GM12878 (cell line): ENCODE results near the gene NOC2L. TPM values are rescaled to one million over a fixed set of nuclear protein-coding genes. Genes with fewer than 3 reads are reported as not detected.

Experiments used
- ATAC-seq: fragments of 200-7000 bp; cut with Tn5 transposase; 3 replicates; pipeline ENCODE4 v1.9.1; 2020; ENCODE audit warnings: mild to moderate bottlenecking, moderate library complexity
- BruUV-seq: library from RNA; stranded (reverse); fragments of 400-500 nt; replicated peaks from 2 replicates; lab custom pipeline; 2021; lab: Mats Ljungman, UMichigan
- CTCF ChIA-PET: fragments of 300-600 bp; sonication (Branson Sonifier 250); formaldehyde crosslinking; extraction: SDS; loops from one replicate; lab custom pipeline; 2021; ENCODE audit warnings: inconsistent platforms; lab: Yijun Ruan, JAX
- POLR2A ChIA-PET: fragments of 350-600 bp; formaldehyde crosslinking; extraction: SDS; loops from one replicate; lab custom pipeline; 2021; ENCODE audit warnings: inconsistent platforms; lab: Charles Lee
- RAD21 ChIA-PET: fragments of 300-600 bp; sonication (Branson Sonifier 250); formaldehyde crosslinking; loops from one replicate; lab custom pipeline; 2023; ENCODE audit warnings: antibody characterized with exemption; ENCODE audit not compliant: unreplicated experiment; lab: Charles Lee
- SMC1A ChIA-PET: fragments of 300-600 bp; sonication (Branson Sonifier 250); formaldehyde crosslinking; loops from one replicate; lab custom pipeline; 2023; ENCODE audit not compliant: unreplicated experiment, uncharacterized antibody; lab: Charles Lee
- DNase-seq: peaks from one replicate; pipeline ENCODE4 v3.0.0-alpha.2; 2011; ENCODE audit warnings: low read depth, low spot score
- FAIRE-seq: peaks from 3 replicates; lab custom pipeline; 2011; peaks lifted over from hg19 to GRCh38; lab: Jason Lieb, UNC
- H2AFZ ChIP-seq: 2 replicates; pipeline ENCODE4 v1.6.0; 2011; ENCODE audit warnings: low read depth, low read length, control low read depth; ENCODE audit not compliant: control insufficient read depth
- H3K27ac ChIP-seq: 2 replicates; pipeline ENCODE4 v1.5.1; 2011; ENCODE audit warnings: control low read depth; ENCODE audit not compliant: control insufficient read depth, insufficient read depth
- H3K27me3 ChIP-seq, 2 experiments: replicated peaks in 1 of 2; 2 replicates each; pipeline versions ENCODE4 v1.6.0 to v1.6.1; 2011; ENCODE audit warnings: low read length in 1 of 2; ENCODE audit not compliant: control insufficient read depth in 2 of 2, insufficient read depth in 2 of 2
- H3K36me3 ChIP-seq, 2 experiments: 2 replicates each; pipeline ENCODE4 v1.5.1; 2011; ENCODE audit warnings: low read length in 1 of 2; ENCODE audit not compliant: control insufficient read depth in 2 of 2, insufficient read depth in 2 of 2
- H3K4me1 ChIP-seq: 2 replicates; pipeline ENCODE4 v1.6.1; 2011; ENCODE audit warnings: mild to moderate bottlenecking, low read length, moderate library complexity, mixed read lengths; ENCODE audit not compliant: control insufficient read depth, insufficient read depth
- H3K4me2 ChIP-seq: 2 replicates; pipeline ENCODE4 v1.6.0; 2011; ENCODE audit warnings: control low read depth; ENCODE audit not compliant: control insufficient read depth, insufficient read depth
- H3K4me3 ChIP-seq: fragments of 200-600 bp; sonication (generic); 2 replicates; pipeline ENCODE4 v1.5.1; 2016
- H3K79me2 ChIP-seq: 2 replicates; pipeline ENCODE4 v1.6.0; 2011; ENCODE audit warnings: low read length; ENCODE audit not compliant: control insufficient read depth, insufficient read depth
- H3K9ac ChIP-seq: 2 replicates; pipeline ENCODE4 v1.8.0; 2011; ENCODE audit warnings: low read length, control low read depth, mixed read lengths; ENCODE audit not compliant: control insufficient read depth, insufficient read depth
- H3K9me3 ChIP-seq: replicated peaks from 3 replicates; pipeline ENCODE4 v1.5.1; 2011; ENCODE audit warnings: mild to moderate bottlenecking, low read length; ENCODE audit not compliant: control insufficient read depth, insufficient read depth
- H4K20me1 ChIP-seq: 2 replicates; pipeline ENCODE4 v1.6.0; 2011; ENCODE audit not compliant: control insufficient read depth, insufficient read depth
- CHD2 ChIP-seq: IDR thresholded peaks from 2 replicates; pipeline ENCODE4 v1.6.1; 2011; ENCODE audit warnings: low read depth, low read length, improper control_type of control experiment, borderline replicate concordance
- CUX1 ChIP-seq: IDR thresholded peaks from 2 replicates; pipeline ENCODE4 v1.6.1; 2012; ENCODE audit warnings: improper control_type of control experiment, low read depth, low read length; ENCODE audit not compliant: insufficient replicate concordance
- ELK1 ChIP-seq: IDR thresholded peaks from 2 replicates; pipeline ENCODE4 v1.6.1; 2012; ENCODE audit warnings: low read depth, low read length, improper control_type of control experiment
- FOS ChIP-seq: IDR thresholded peaks from 3 replicates; pipeline ENCODE4 v1.6.1; 2011; ENCODE audit warnings: borderline replicate concordance; ENCODE audit not compliant: insufficient read length; ENCODE audit errors: extremely low read depth
- JUNB ChIP-seq: IDR thresholded peaks from 2 replicates; pipeline ENCODE4 v1.6.1; 2016; ENCODE audit warnings: antibody characterized with exemption, mild to moderate bottlenecking
- MEF2B ChIP-seq: fragments of 450-650 bp; IDR thresholded peaks from 2 replicates; pipeline ENCODE4 v1.6.1; 2018; ENCODE audit warnings: mild to moderate bottlenecking, moderate library complexity; ENCODE audit not compliant: partially characterized antibody, poor library complexity, severe bottlenecking
- PBX3 ChIP-seq: IDR thresholded peaks from 2 replicates; pipeline ENCODE4 v1.6.1; 2011; ENCODE audit warnings: mild to moderate bottlenecking, low read depth, low read length, moderate library complexity; ENCODE audit not compliant: insufficient replicate concordance
- RELA ChIP-seq: fragments of 450-650 bp; IDR thresholded peaks from 2 replicates; pipeline ENCODE4 v1.8.0; 2014; ENCODE audit warnings: borderline replicate concordance; ENCODE audit not compliant: partially characterized antibody
- SIN3A ChIP-seq: IDR thresholded peaks from 2 replicates; pipeline ENCODE4 v1.6.1; 2012; ENCODE audit warnings: low read depth, low read length, improper control_type of control experiment
- SMAD1 ChIP-seq: fragments of 450-650 bp; IDR thresholded peaks from 2 replicates; pipeline ENCODE4 v1.6.1; 2018; ENCODE audit warnings: mild to moderate bottlenecking, low read depth; ENCODE audit not compliant: partially characterized antibody
- SREBF2 ChIP-seq: IDR thresholded peaks from 2 replicates; pipeline ENCODE4 v1.6.1; 2012; ENCODE audit warnings: mild to moderate bottlenecking, low read length
- STAT1 ChIP-seq: fragments of 450-650 bp; conservative IDR thresholded peaks from 2 replicates; pipeline ENCODE4 v1.6.1; 2014; ENCODE audit warnings: antibody characterized with exemption, mild to moderate bottlenecking
- SUPT20H ChIP-seq: IDR thresholded peaks from 2 replicates; pipeline ENCODE4 v1.6.1; 2011; ENCODE audit warnings: low read depth, mild to moderate bottlenecking, low read length, moderate library complexity, borderline replicate concordance; ENCODE audit not compliant: control insufficient read depth
- TAF1 ChIP-seq: IDR thresholded peaks from 2 replicates; pipeline ENCODE4 v1.6.1; 2011; ENCODE audit warnings: mild to moderate bottlenecking, low read depth, low read length, borderline replicate concordance
- WGBS: methylation state at CpG from one replicate; pipeline ENCODE4 v1.1.6; 2016; ENCODE audit warnings: low lambda C conversion rate; ENCODE audit not compliant: insufficient replicate concordance, insufficient coverage; ENCODE audit errors: missing lambda C conversion rate; 5-methylcytosine and 5-hydroxymethylcytosine counted together
- in situ Hi-C: fragments of 300-500 bp; cut with MboI; formaldehyde crosslinking; loops from 9 replicates; pipeline ENCODE4 v1.14.3; 2018; ENCODE audit warnings: mixed read lengths
- intact Hi-C: fragments of 100-400 bp; cut with micrococcal nuclease; formaldehyde crosslinking; loops from one replicate; pipeline ENCODE4 v1.14.2; 2022; ENCODE audit not compliant: unreplicated experiment
- polyA plus RNA-seq, 11 experiments: library from polyadenylated mRNA; depleted of rRNA in 4 of 11; unstranded in 6 of 11; stranded (reverse) in 5 of 11; fragments of >200 nt; fragmentation: Nextera tagmentation in 4 of 11; fragmentation: Illumina TruSeq in 1 of 11; extraction: Ambion mirVana in 4 of 11; extraction: Trizol in 1 of 11; gene quantifications; 1 replicate in 1 of 11; 2 replicates in 10 of 11; pipeline versions ENCODE4 v1.2.1 to v1.2.3, GENCODE V29; 2011 to 2016; ENCODE audit warnings: inconsistent platforms in 2 of 11, missing spikeins in 2 of 11, low read depth in 1 of 11
- total RNA-seq, 4 experiments: library from RNA; depleted of rRNA in 3 of 4; stranded (reverse); fragments of >200 nt in 3 of 4; fragmentation: Illumina TruSeq in 1 of 4; extraction: Trizol in 1 of 4; gene quantifications; 2 replicates each; pipeline versions ENCODE4 v1.2.1 to v1.2.3, GENCODE V29; 2013 to 2021

Gene NOC2L
- total and polyA plus RNA-seq, 10 of the 15 experiments (the other 5 are each of a cell fraction or from before 2014, with no cell fraction given) = 1.3 to 171 (median 64.3) TPM

GRCh38 chr1:905071-905749, 53.8 kb downstream of the NOC2L start:
- no peaks in the 10 kb centered on the region for H3K36me3 ChIP-seq
- no peaks in the 10 kb centered on the region for H3K9me3 ChIP-seq
- H3K4me3 ChIP-seq = no peak overlapping the region; the same call in 1 of the 2 replicates
- no peaks in the 10 kb centered on the region; a peak in 1 of 4 replicates for H3K27me3 ChIP-seq
- CTCF ChIA-PET = interaction anchor here (0.7 to 2.9 kb wide), 15 partner anchors 10 to 386 kb away, joined by 3 to 16 read pairs (median 4); partner anchors contain the start of gene NOC2L
- H3K9ac ChIP-seq = no peak overlapping the region; the same call in 1 of the 2 replicates
- peak overlapping the region; percentile 77 for H3K4me2 ChIP-seq
- H3K27ac ChIP-seq = no peak overlapping the region
- peaks cover 7% of the 10 kb centered on the region for H3K4me1 ChIP-seq
- DNase-seq (no peak), ATAC-seq (peak; percentile 74), FAIRE-seq (no peak)
- BruUV-seq = TSS peak; percentile 89
- intact Hi-C loops = loop anchor here (5.0 to 10.0 kb wide), 2 partner anchors 37 to 160 kb away; no protein-coding TSS in a partner anchor
- no peaks in the 10 kb centered on the region for H4K20me1 ChIP-seq
- POLR2A ChIA-PET = interaction anchor here (0.5 to 1.4 kb wide), 7 partner anchors 33 to 99 kb away, joined by 3 to 6 read pairs (median 3); partner anchors contain the start of genes NOC2L and PLEKHN1
- peak overlapping the region; percentile 67 for H2AFZ ChIP-seq
- SMC1A ChIA-PET = interaction anchor here (0.8 to 1.4 kb wide), 3 partner anchors 33 to 54 kb away, joined by 3 read pairs; partner anchors contain the start of gene NOC2L
- RAD21 ChIA-PET = interaction anchor here (1.0 to 2.8 kb wide), 11 partner anchors 10 to 159 kb away, joined by 3 to 20 read pairs (median 5); partner anchors contain the start of genes NOC2L and PLEKHN1
- no peaks in the 10 kb centered on the region for H3K79me2 ChIP-seq
- in situ Hi-C loops = no loop called here
- whole genome bisulfite sequencing = 14% methylated on average over 43 of the region's 49 CpGs
- TF ChIP-seq CHD2 (0 out of 2 replicates have a peak, but pooled peaks have one; percentile 36), SMAD1 (peak; percentile 14), TAF1 (0 out of 2 replicates have a peak, but pooled peaks have one; percentile 25), MEF2B (peak; percentile 99), SIN3A (peak; percentile 50; the same call in 1 of the 2 replicates), CUX1 (peak; percentile 91), PBX3 (no peak), FOS (no peak), RELA (peak; percentile 38), JUNB (no peak), ELK1 (peak; percentile 69; the same call in 1 of the 2 replicates), SUPT20H (no peak), STAT1 (no peak), SREBF2 (no peak)
